ENCODE data around the gene TCF7L1. TPM values are rescaled to one million over a fixed set of nuclear protein-coding genes. Genes with fewer than 3 reads are reported as not detected.

Gene TCF7L1
- total and polyA plus RNA-seq, 9 of the 15 experiments (the other 6 are each of a cell fraction or from before 2014, with no cell fraction given), result 0.03 to 0.11 (median 0.07) TPM; not detected in 5

DNA sequence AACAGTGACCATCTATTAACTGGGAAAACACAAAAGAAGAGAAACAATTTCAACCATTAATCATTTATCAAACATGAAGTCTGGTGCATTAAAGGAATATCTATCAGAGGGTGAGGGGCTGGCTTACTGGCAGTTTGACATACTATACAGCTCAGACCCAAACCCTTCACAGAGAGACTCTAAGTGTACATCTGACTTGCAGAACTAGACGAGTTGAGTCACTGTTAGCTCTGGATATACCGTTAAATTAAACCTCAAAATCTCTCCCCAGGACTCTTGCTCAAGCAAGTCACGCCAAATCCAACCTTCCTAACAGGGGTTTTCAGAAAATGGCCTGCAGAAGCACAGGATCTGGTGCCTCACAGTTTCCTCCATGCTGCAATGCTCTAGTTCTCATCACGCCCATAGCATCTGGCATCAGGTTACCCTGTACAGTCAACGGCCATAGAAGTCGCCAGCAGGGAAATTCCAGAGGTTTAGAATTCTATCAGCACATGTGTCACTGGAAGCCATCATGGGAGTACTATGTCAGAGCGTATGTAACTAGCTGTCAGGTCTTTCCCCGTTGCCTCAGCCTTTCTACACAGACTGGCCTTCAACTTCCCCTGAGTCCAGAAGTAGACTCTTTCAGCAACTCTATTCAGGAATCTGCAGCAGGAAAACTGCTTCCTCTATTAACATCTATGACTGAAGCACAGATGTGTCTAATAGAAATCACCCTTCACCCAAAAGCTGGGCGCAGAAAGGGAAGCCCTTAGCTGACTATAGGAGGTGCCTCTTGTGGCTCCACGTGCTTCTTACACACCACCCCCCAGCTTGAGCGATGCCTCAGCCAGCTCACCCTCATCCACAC lies 185.3 kb downstream of the TCF7L1 start:
- in situ Hi-C loops (cut with MboI), result no loop called here
- peaks cover 6% of the 10 kb centered on the region for H3K9me1 ChIP-seq (ENCODE audit: control insufficient read depth, insufficient read depth, low read length)
- H2AFZ ChIP-seq (ENCODE audit: low read depth, low read length), result no peak overlapping the region
- TF ChIP-seq RBM22 (IDR thresholded peaks at IDR 0.05; ENCODE audit: low read depth, low read length, poor library complexity, severe bottlenecking) (no peak), RUNX1 (IDR thresholded peaks at IDR 0.05; ENCODE audit: low read depth) (no peak), NCOA2 (IDR thresholded peaks at IDR 0.05; ENCODE audit: partially characterized antibody in 2 of 2) (no peak), TOE1 (IDR thresholded peaks at IDR 0.05; ENCODE audit: borderline replicate concordance) (no peak), TOE1 (CRISPR knock-in tag; IDR thresholded peaks at IDR 0.05; ENCODE audit: borderline replicate concordance, low read depth) (no peak), U2AF1 (optimal IDR thresholded peaks at IDR 0.05; ENCODE audit: low read depth, low read length) (no peak), NUFIP1 (IDR thresholded peaks at IDR 0.05; ENCODE audit: partially characterized antibody) (no peak)
- TF ChIP-seq, protein P1, sequence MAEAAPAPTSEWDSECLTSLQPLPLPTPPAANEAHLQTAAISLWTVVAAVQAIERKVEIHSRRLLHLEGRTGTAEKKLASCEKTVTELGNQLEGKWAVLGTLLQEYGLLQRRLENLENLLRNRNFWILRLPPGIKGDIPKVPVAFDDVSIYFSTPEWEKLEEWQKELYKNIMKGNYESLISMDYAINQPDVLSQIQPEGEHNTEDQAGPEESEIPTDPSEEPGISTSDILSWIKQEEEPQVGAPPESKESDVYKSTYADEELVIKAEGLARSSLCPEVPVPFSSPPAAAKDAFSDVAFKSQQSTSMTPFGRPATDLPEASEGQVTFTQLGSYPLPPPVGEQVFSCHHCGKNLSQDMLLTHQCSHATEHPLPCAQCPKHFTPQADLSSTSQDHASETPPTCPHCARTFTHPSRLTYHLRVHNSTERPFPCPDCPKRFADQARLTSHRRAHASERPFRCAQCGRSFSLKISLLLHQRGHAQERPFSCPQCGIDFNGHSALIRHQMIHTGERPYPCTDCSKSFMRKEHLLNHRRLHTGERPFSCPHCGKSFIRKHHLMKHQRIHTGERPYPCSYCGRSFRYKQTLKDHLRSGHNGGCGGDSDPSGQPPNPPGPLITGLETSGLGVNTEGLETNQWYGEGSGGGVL (CRISPR knock-in tag; IDR thresholded peaks at IDR 0.05), result no peak
- TF ChIP-seq, protein P2, sequence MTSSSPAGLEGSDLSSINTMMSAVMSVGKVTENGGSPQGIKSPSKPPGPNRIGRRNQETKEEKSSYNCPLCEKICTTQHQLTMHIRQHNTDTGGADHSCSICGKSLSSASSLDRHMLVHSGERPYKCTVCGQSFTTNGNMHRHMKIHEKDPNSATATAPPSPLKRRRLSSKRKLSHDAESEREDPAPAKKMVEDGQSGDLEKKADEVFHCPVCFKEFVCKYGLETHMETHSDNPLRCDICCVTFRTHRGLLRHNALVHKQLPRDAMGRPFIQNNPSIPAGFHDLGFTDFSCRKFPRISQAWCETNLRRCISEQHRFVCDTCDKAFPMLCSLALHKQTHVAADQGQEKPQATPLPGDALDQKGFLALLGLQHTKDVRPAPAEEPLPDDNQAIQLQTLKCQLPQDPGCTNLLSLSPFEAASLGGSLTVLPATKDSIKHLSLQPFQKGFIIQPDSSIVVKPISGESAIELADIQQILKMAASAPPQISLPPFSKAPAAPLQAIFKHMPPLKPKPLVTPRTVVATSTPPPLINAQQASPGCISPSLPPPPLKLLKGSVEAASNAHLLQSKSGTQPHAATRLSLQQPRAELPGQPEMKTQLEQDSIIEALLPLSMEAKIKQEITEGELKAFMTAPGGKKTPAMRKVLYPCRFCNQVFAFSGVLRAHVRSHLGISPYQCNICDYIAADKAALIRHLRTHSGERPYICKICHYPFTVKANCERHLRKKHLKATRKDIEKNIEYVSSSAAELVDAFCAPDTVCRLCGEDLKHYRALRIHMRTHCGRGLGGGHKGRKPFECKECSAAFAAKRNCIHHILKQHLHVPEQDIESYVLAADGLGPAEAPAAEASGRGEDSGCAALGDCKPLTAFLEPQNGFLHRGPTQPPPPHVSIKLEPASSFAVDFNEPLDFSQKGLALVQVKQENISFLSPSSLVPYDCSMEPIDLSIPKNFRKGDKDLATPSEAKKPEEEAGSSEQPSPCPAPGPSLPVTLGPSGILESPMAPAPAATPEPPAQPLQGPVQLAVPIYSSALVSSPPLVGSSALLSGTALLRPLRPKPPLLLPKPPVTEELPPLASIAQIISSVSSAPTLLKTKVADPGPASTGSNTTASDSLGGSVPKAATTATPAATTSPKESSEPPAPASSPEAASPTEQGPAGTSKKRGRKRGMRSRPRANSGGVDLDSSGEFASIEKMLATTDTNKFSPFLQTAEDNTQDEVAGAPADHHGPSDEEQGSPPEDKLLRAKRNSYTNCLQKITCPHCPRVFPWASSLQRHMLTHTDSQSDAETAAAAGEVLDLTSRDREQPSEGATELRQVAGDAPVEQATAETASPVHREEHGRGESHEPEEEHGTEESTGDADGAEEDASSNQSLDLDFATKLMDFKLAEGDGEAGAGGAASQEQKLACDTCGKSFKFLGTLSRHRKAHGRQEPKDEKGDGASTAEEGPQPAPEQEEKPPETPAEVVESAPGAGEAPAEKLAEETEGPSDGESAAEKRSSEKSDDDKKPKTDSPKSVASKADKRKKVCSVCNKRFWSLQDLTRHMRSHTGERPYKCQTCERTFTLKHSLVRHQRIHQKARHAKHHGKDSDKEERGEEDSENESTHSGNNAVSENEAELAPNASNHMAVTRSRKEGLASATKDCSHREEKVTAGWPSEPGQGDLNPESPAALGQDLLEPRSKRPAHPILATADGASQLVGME (CRISPR knock-in tag; IDR thresholded peaks at IDR 0.05), result no peak
- intact Hi-C loops (cut with micrococcal nuclease), result no loop called here
- H4K20me1 ChIP-seq (replicated peaks; ENCODE audit: control insufficient read depth, insufficient read depth, low read length), result peaks cover 9% of the 10 kb centered on the region
- peaks cover 23% of the 10 kb centered on the region; the same call in 2 of the 3 replicates for H3K79me2 ChIP-seq (ENCODE audit: control insufficient read depth, insufficient read depth, low read length)
- no peak overlapping the region for H3K27ac ChIP-seq (ENCODE audit: extremely low read depth, low read depth, low read length)
- no peak overlapping the region; a peak in 1 of 4 replicates for H3K9ac ChIP-seq (ENCODE audit: insufficient read depth in 1 of 2, low read depth in 2 of 2, low read length in 2 of 2)
- FAIRE-seq (no peak), DNase-seq (ENCODE audit: extremely low read depth in 1 of 4, low spot score in 3 of 4) (no peak), ATAC-seq (no peak)
- BruUV-seq (replicated peaks), result TSS peak; percentile 4
- no peaks in the 10 kb centered on the region for H3K4me1 ChIP-seq (replicated peaks in 1 of 2; ENCODE audit: control insufficient read depth in 2 of 2, insufficient read depth in 2 of 2, low read length in 2 of 2)
- H3K9me3 ChIP-seq (replicated peaks; ENCODE audit: control insufficient read depth, insufficient read depth, low read depth, low read length), result no peaks in the 10 kb centered on the region
- H3K4me3 ChIP-seq, result no peak overlapping the region
- POLR2A ChIA-PET, result interaction anchor here (1.0 to 1.8 kb wide), 5 partner anchors 9 to 13 kb away, joined by 3 to 11 read pairs (median 4); partner anchors contain the start of gene TGOLN2
- H3K36me3 ChIP-seq (ENCODE audit: control insufficient read depth, insufficient read depth, low read length), result peaks cover 72% of the 10 kb centered on the region
- no peaks in the 10 kb centered on the region for H3K27me3 ChIP-seq (ENCODE audit: control insufficient read depth in 2 of 2, insufficient read depth in 2 of 2, low read length in 2 of 2)
- H3K4me2 ChIP-seq (ENCODE audit: insufficient read depth, low read length), result no peak overlapping the region
- 80% methylated on average over 11 of the region's 11 CpGs for WGBS (ENCODE audit: insufficient coverage, low coverage, missing lambda C conversion rate)
- CTCF ChIA-PET (ENCODE audit: low intra/inter-chr PET ratio), result no interaction called here

Data from K562 (cell line).